HG03175 (cell line): ENCODE measurements around the gene PRRC2A.
"Not testable (repeated sequence)": the region's sequence is repeated elsewhere in the genome, so short reads cannot be mapped to it uniquely, and the experiment has no call there.

Source experiments
- ATAC-seq: cut with Tn5 transposase; IDR thresholded peaks from one replicate; pipeline ENCODE4 v1.9.1; 2021; ENCODE audit warnings: mild to moderate bottlenecking, moderate library complexity; ENCODE audit not compliant: unreplicated experiment

The PRRC2A gene

GRCh38 chr6:31585491-31585890 is 35.0 kb upstream of the PRRC2A start:
- no peak for ATAC-seq

- no peak for ATAC-seq
Measured at GRCh38 chr6:31586008-31586407, 34.5 kb upstream of the PRRC2A start, which contains the start of gene LST1. Gene LST1, plus strand, starts transcription at chr6:31586277. Its CDS starts 1,023 bp downstream, at chr6:31587300.

- ATAC-seq = no peak
Measured at GRCh38 chr6:31586599-31587281, 33.8 kb upstream of the PRRC2A start.

- ATAC-seq = no peak
Measured at GRCh38 chr6:31587791-31588777, 32.4 kb upstream of the PRRC2A start.

GRCh38 chr6:31588871-31589650 is 31.5 kb upstream of the PRRC2A start:
- ATAC-seq = no peak

GRCh38 chr6:31590691-31591090 is 29.8 kb upstream of the PRRC2A start:
- not testable (repeated sequence) for ATAC-seq

- peak; percentile 17 for ATAC-seq
Measured at GRCh38 chr6:31592396-31592771, 28.1 kb upstream of the PRRC2A start.

GRCh38 chr6:31597006-31597405 is 23.5 kb upstream of the PRRC2A start:
- ATAC-seq = no peak

GRCh38 chr6:31607317-31607716 is 13.2 kb upstream of the PRRC2A start:
- ATAC-seq = no peak

GRCh38 chr6:31609519-31610406 is 10.8 kb upstream of the PRRC2A start:
- no peak for ATAC-seq

- no peak for ATAC-seq
Measured at GRCh38 chr6:31610968-31611367, 9.5 kb upstream of the PRRC2A start.

GRCh38 chr6:31614075-31614619 is 6.4 kb upstream of the PRRC2A start:
- ATAC-seq = no peak

GRCh38 chr6:31614684-31615578 is 5.6 kb upstream of the PRRC2A start, which contains the start of gene AIF1:
Gene AIF1, plus strand, starts transcription at chr6:31615234. Its CDS starts 96 bp downstream, at chr6:31615330.
- ATAC-seq = no peak

- no peak for ATAC-seq
Measured at GRCh38 chr6:31615748-31616147, 4.8 kb upstream of the PRRC2A start.

GRCh38 chr6:31617010-31617409 is 3.5 kb upstream of the PRRC2A start:
- ATAC-seq = no peak

- peak; percentile 81 for ATAC-seq
Measured at GRCh38 chr6:31619805-31620585, 520 bp upstream of the PRRC2A start.

GRCh38 chr6:31621320-31621939 is 915 bp downstream of the PRRC2A start:
- no peak for ATAC-seq
